ENCODE results near the gene SF3B3.

The SF3B3 gene

GRCh38 chr16:70570967-70571570, 47.5 kb downstream of the SF3B3 start:
- H3K9me3 ChIP-seq (ENCODE audit: control insufficient read depth, low read depth, low read length): no peaks in the 10 kb centered on the region
- no peak overlapping the region for H3K9ac ChIP-seq (ENCODE audit: low read length)
- H3K27me3 ChIP-seq (ENCODE audit: control insufficient read depth, insufficient read depth, low read length): no peaks in the 10 kb centered on the region
- H3K4me1 ChIP-seq (ENCODE audit: control insufficient read depth, low read depth, low read length): no peaks in the 10 kb centered on the region
- H3K4me3 ChIP-seq (ENCODE audit: low read length): no peak overlapping the region
- no peak overlapping the region for H3K27ac ChIP-seq (ENCODE audit: low read length)
- H3K36me3 ChIP-seq (ENCODE audit: control insufficient read depth, low read depth, low read length): peaks cover 88% of the 10 kb centered on the region

DNA sequence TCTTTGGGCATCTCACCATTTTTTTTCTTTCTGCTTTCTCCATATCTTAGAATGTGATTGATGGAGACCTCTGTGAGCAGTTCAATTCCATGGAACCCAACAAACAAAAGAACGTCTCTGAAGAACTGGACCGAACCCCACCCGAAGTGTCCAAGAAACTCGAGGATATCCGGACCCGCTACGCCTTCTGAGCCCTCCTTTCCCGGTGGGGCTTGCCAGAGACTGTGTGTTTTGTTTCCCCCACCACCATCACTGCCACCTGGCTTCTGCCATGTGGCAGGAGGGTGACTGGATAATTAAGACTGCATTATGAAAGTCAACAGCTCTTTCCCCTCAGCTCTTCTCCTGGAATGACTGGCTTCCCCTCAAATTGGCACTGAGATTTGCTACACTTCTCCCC, 48.0 kb downstream of the SF3B3 start:
- H3K4me1 ChIP-seq (ENCODE audit: control insufficient read depth, low read depth, low read length): no peaks in the 10 kb centered on the region
- H3K9ac ChIP-seq (ENCODE audit: low read length): no peak overlapping the region
- no peak overlapping the region for H3K27ac ChIP-seq (ENCODE audit: low read length)
- peaks cover 84% of the 10 kb centered on the region for H3K36me3 ChIP-seq (ENCODE audit: control insufficient read depth, low read depth, low read length)
- no peaks in the 10 kb centered on the region for H3K27me3 ChIP-seq (ENCODE audit: control insufficient read depth, insufficient read depth, low read length)
- H3K9me3 ChIP-seq (ENCODE audit: control insufficient read depth, low read depth, low read length): no peaks in the 10 kb centered on the region
- H3K4me3 ChIP-seq (ENCODE audit: low read length): no peak overlapping the region

- Histone ChIP-seq H3K9ac (ENCODE audit: low read length) (no peak overlapping the region), H3K9me3 (ENCODE audit: control insufficient read depth, low read depth, low read length) (no peaks in the 10 kb centered on the region), H3K36me3 (ENCODE audit: control insufficient read depth, low read depth, low read length) (peaks cover 78% of the 10 kb centered on the region), H3K27ac (ENCODE audit: low read length) (no peak overlapping the region), H3K27me3 (ENCODE audit: control insufficient read depth, insufficient read depth, low read length) (no peaks in the 10 kb centered on the region), H3K4me1 (ENCODE audit: control insufficient read depth, low read depth, low read length) (no peaks in the 10 kb centered on the region), H3K4me3 (ENCODE audit: low read length) (no peak overlapping the region)
These were observed 48.7 kb downstream of the SF3B3 start for GRCh38 chr16:70572050-70572925.

- Histone ChIP-seq H3K9me3 (ENCODE audit: control insufficient read depth, low read depth, low read length) (no peaks in the 10 kb centered on the region), H3K9ac (ENCODE audit: low read length) (no peak overlapping the region), H3K36me3 (ENCODE audit: control insufficient read depth, low read depth, low read length) (peaks cover 72% of the 10 kb centered on the region), H3K27me3 (ENCODE audit: control insufficient read depth, insufficient read depth, low read length) (no peaks in the 10 kb centered on the region), H3K27ac (ENCODE audit: low read length) (no peak overlapping the region), H3K4me3 (ENCODE audit: low read length) (no peak overlapping the region), H3K4me1 (ENCODE audit: control insufficient read depth, low read depth, low read length) (no peaks in the 10 kb centered on the region)
These were observed 49.3 kb downstream of the SF3B3 start for GRCh38 chr16:70572926-70573270.

DNA sequence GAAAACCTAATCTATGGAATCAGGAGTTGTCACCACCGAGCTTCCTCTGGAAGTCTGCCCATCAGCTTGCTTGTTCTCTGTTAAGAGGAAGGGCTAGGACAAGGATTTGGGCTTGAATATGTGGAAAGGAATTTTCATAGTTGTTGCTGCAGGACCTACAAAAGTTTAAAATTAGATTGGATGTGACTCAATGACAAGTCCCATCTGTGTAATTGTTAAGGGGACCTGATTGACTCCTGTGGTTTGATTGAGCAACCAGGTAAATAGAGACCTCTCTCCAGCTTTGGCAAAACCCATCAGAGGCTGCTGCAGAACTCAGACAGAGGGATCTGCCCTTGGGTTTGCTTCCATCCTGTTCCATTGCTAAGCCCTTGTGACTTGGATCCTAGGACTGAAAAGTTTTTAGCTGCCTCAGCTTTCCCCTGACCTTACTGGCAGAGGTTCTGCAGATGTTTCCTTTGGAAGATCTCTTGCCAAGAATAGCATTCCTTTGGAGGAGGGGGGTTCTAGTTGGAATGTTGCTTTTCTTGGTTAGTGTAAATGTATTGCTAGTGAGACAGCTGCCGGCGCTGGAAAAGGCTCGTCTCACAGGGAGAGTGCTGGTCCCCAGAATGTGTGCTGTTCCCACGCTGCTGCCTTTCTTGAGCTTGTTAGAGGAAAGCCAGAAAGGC, 50.0 kb downstream of the SF3B3 start:
- Histone ChIP-seq H3K9ac (ENCODE audit: low read length) (no peak overlapping the region), H3K4me1 (ENCODE audit: control insufficient read depth, low read depth, low read length) (no peaks in the 10 kb centered on the region), H3K36me3 (ENCODE audit: control insufficient read depth, low read depth, low read length) (peaks cover 65% of the 10 kb centered on the region), H3K9me3 (ENCODE audit: control insufficient read depth, low read depth, low read length) (no peaks in the 10 kb centered on the region), H3K4me3 (ENCODE audit: low read length) (no peak overlapping the region), H3K27ac (ENCODE audit: low read length) (no peak overlapping the region), H3K27me3 (ENCODE audit: control insufficient read depth, insufficient read depth, low read length) (no peaks in the 10 kb centered on the region)

DNA sequence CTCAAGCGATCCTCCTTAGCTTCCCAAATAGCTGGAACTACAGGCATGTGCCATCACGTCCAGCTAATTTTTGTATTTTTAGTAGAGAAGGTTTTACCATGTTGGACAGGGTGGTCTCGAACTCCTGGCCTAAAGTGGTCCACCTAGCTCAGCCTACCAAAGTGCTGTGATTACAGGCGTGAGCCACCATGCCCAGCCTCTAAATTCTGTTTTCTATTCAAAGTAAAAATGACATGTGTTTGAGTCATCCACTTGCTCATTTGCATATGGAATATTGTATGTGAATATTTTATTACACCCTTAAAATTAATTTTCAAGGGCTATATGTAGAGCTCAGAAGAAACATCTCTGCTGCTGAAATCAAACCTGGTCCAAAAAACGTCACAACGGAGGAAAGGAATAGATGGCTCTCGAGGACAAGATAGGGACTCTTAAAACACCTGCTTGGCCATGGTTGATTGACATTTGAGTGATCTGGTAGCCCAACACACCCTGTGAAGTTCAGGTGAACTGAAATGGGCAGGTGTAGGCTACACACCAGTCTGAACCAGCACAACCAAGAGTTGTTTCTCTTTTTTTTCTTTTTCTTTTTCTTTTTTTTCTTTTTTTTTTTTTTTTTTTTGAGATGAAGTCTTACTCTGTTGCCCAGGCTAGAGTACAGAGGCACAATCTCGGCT, 51.1 kb downstream of the SF3B3 start:
- Histone ChIP-seq H3K4me3 (ENCODE audit: low read length) (no peak overlapping the region), H3K27ac (ENCODE audit: low read length) (no peak overlapping the region), H3K36me3 (ENCODE audit: control insufficient read depth, low read depth, low read length) (peaks cover 53% of the 10 kb centered on the region), H3K27me3 (ENCODE audit: control insufficient read depth, insufficient read depth, low read length) (no peaks in the 10 kb centered on the region), H3K4me1 (ENCODE audit: control insufficient read depth, low read depth, low read length) (no peaks in the 10 kb centered on the region), H3K9ac (ENCODE audit: low read length) (no peak overlapping the region), H3K9me3 (ENCODE audit: control insufficient read depth, low read depth, low read length) (no peaks in the 10 kb centered on the region)

DNA sequence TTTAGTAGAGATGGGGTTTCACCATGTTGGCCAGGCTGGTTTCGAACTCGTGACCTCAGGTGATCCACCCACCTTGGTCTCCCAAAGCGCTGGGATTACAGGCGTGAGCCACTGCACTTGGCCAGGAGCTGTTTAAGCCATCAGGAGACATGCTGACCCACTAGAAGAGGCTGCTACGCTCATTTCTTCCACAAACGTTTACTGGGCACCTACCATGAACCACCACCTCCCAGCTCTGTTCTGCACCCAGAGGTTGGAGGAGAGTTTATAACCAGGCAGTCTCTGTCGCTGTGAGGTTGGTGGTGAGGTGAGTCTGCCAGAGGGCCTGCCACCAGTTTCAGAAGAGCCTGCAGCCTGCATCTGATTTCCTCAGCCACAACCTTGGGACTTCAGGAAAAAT, 51.8 kb downstream of the SF3B3 start:
- no peaks in the 10 kb centered on the region for H3K27me3 ChIP-seq (ENCODE audit: control insufficient read depth, insufficient read depth, low read length)
- peaks cover 47% of the 10 kb centered on the region for H3K36me3 ChIP-seq (ENCODE audit: control insufficient read depth, low read depth, low read length)
- H3K27ac ChIP-seq (ENCODE audit: low read length): no peak overlapping the region
- H3K9me3 ChIP-seq (ENCODE audit: control insufficient read depth, low read depth, low read length): no peaks in the 10 kb centered on the region
- H3K4me1 ChIP-seq (ENCODE audit: control insufficient read depth, low read depth, low read length): no peaks in the 10 kb centered on the region
- no peak overlapping the region for H3K9ac ChIP-seq (ENCODE audit: low read length)
- H3K4me3 ChIP-seq (ENCODE audit: low read length): no peak overlapping the region

GRCh38 chr16:70576431-70577255, 53.0 kb downstream of the SF3B3 start:
- H3K27ac ChIP-seq (ENCODE audit: low read length): no peak overlapping the region
- H3K36me3 ChIP-seq (ENCODE audit: control insufficient read depth, low read depth, low read length): peaks cover 34% of the 10 kb centered on the region
- no peak overlapping the region for H3K4me3 ChIP-seq (ENCODE audit: low read length)
- H3K4me1 ChIP-seq (ENCODE audit: control insufficient read depth, low read depth, low read length): no peaks in the 10 kb centered on the region
- H3K9me3 ChIP-seq (ENCODE audit: control insufficient read depth, low read depth, low read length): no peaks in the 10 kb centered on the region
- no peaks in the 10 kb centered on the region for H3K27me3 ChIP-seq (ENCODE audit: control insufficient read depth, insufficient read depth, low read length)
- no peak overlapping the region for H3K9ac ChIP-seq (ENCODE audit: low read length)

DNA sequence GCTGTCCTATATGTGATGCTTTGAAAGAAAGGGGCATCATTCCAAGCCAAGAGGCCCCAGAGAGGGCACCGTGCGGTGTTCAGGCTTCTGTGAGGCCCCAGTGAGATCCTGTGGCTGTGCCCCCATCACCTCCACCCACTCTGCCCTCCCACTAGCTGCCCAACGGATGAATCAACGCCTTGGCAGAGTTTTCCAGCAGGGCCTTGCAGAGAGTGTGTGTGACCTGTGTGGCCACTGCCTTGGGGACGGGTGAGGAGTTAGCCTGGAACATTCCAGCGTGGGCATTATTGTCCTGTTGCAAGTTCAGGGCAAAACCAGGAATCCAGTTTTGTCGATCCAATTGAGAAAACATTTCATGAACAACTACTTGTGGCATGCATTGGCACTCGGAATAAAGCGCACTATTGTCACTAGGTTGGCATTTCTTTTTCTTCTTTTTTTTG, 53.7 kb downstream of the SF3B3 start:
- Histone ChIP-seq H3K27ac (ENCODE audit: low read length) (no peak overlapping the region), H3K4me1 (ENCODE audit: control insufficient read depth, low read depth, low read length) (no peaks in the 10 kb centered on the region), H3K4me3 (ENCODE audit: low read length) (no peak overlapping the region), H3K27me3 (ENCODE audit: control insufficient read depth, insufficient read depth, low read length) (no peaks in the 10 kb centered on the region), H3K36me3 (ENCODE audit: control insufficient read depth, low read depth, low read length) (peaks cover 28% of the 10 kb centered on the region), H3K9ac (ENCODE audit: low read length) (no peak overlapping the region), H3K9me3 (ENCODE audit: control insufficient read depth, low read depth, low read length) (no peaks in the 10 kb centered on the region)

GRCh38 chr16:70578035-70578434, 54.4 kb downstream of the SF3B3 start:
- H3K4me1 ChIP-seq (ENCODE audit: control insufficient read depth, low read depth, low read length): no peaks in the 10 kb centered on the region
- H3K27me3 ChIP-seq (ENCODE audit: control insufficient read depth, insufficient read depth, low read length): no peaks in the 10 kb centered on the region
- H3K4me3 ChIP-seq (ENCODE audit: low read length): no peak overlapping the region
- no peak overlapping the region for H3K27ac ChIP-seq (ENCODE audit: low read length)
- no peak overlapping the region for H3K9ac ChIP-seq (ENCODE audit: low read length)
- no peaks in the 10 kb centered on the region for H3K9me3 ChIP-seq (ENCODE audit: control insufficient read depth, low read depth, low read length)
- peaks cover 20% of the 10 kb centered on the region for H3K36me3 ChIP-seq (ENCODE audit: control insufficient read depth, low read depth, low read length)

GRCh38 chr16:70579248-70579647, 55.6 kb downstream of the SF3B3 start:
- no peaks in the 10 kb centered on the region for H3K27me3 ChIP-seq (ENCODE audit: control insufficient read depth, insufficient read depth, low read length)
- peaks cover 10% of the 10 kb centered on the region for H3K36me3 ChIP-seq (ENCODE audit: control insufficient read depth, low read depth, low read length)
- H3K4me3 ChIP-seq (ENCODE audit: low read length): no peak overlapping the region
- no peaks in the 10 kb centered on the region for H3K9me3 ChIP-seq (ENCODE audit: control insufficient read depth, low read depth, low read length)
- H3K4me1 ChIP-seq (ENCODE audit: control insufficient read depth, low read depth, low read length): no peaks in the 10 kb centered on the region
- H3K27ac ChIP-seq (ENCODE audit: low read length): no peak overlapping the region
- no peak overlapping the region for H3K9ac ChIP-seq (ENCODE audit: low read length)
